ENCODE data around the gene SLC3A2.

GRCh38 chr11:62880803-62881578 lies at the start of gene SLC3A2:
- TF ChIP-seq, protein P1, sequence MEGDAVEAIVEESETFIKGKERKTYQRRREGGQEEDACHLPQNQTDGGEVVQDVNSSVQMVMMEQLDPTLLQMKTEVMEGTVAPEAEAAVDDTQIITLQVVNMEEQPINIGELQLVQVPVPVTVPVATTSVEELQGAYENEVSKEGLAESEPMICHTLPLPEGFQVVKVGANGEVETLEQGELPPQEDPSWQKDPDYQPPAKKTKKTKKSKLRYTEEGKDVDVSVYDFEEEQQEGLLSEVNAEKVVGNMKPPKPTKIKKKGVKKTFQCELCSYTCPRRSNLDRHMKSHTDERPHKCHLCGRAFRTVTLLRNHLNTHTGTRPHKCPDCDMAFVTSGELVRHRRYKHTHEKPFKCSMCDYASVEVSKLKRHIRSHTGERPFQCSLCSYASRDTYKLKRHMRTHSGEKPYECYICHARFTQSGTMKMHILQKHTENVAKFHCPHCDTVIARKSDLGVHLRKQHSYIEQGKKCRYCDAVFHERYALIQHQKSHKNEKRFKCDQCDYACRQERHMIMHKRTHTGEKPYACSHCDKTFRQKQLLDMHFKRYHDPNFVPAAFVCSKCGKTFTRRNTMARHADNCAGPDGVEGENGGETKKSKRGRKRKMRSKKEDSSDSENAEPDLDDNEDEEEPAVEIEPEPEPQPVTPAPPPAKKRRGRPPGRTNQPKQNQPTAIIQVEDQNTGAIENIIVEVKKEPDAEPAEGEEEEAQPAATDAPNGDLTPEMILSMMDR (IDR thresholded peaks at IDR 0.05), result peak; percentile 49 to 89 (median 81)
- TF ChIP-seq POLR2A (IDR thresholded peaks at IDR 0.05), result peak; percentile 99
